ENCODE results near the gene CATSPER1. TPM values are rescaled to one million over a fixed set of nuclear protein-coding genes. Genes with fewer than 3 reads are reported as not detected.

Gene CATSPER1
- total and polyA plus RNA-seq, 2 experiments from 2014 or later, result not detected

- Histone ChIP-seq H3K27ac (ENCODE audit: low read depth) (no peak overlapping the region), H3K27me3 (ENCODE audit: insufficient read depth) (no peaks in the 10 kb centered on the region), H4K20me1 (replicated peaks; ENCODE audit: insufficient read depth) (no peaks in the 10 kb centered on the region), H3K4me3 (no peak overlapping the region), H3F3A (replicated peaks; ENCODE audit: low read depth) (no peaks in the 10 kb centered on the region), H3K9me2 (ENCODE audit: insufficient read depth) (no peaks in the 10 kb centered on the region), H3K79me2 (replicated peaks; ENCODE audit: insufficient read depth) (no peaks in the 10 kb centered on the region), H2AFZ (no peak overlapping the region), H3K4me1 (ENCODE audit: insufficient read depth) (no peaks in the 10 kb centered on the region), H3K36me3 (ENCODE audit: insufficient read depth) (no peaks in the 10 kb centered on the region), H3K4me2 (no peak overlapping the region)
- ATAC-seq, result no peak
- Mint-ChIP-seq H3K36me3 (ENCODE audit: low read depth) (peaks cover 14% of the 10 kb centered on the region), H3K27me3 (ENCODE audit: insufficient read depth, low read depth, poor library complexity) (peaks cover 17% of the 10 kb centered on the region), H3K27ac (no peak overlapping the region), H3K9me3 (no peaks in the 10 kb centered on the region; the same call in 2 of the 3 replicates), H3K4me1 (no peaks in the 10 kb centered on the region), H3K4me3 (no peak overlapping the region)
- TF ChIP-seq EZH2phosphoT487 (IDR thresholded peaks at IDR 0.05; ENCODE audit: unreplicated experiment) (no peak), ZNF462 (CRISPR knock-in tag; IDR thresholded peaks at IDR 0.05) (no peak), ZNF114 (CRISPR knock-in tag; IDR thresholded peaks at IDR 0.05) (no peak), CTCF (conservative IDR thresholded peaks at IDR 0.05; ENCODE audit: low read depth in 2 of 2) (no peak), ZNF331 (CRISPR knock-in tag; IDR thresholded peaks at IDR 0.05; ENCODE audit: low read depth) (no peak), POLR2AphosphoS5 (IDR thresholded peaks at IDR 0.05; ENCODE audit: low read depth) (no peak), NANOG (IDR thresholded peaks at IDR 0.05; ENCODE audit: borderline replicate concordance) (no peak), REST (IDR thresholded peaks at IDR 0.05; ENCODE audit: unreplicated experiment) (no peak)
- no peak for DNase-seq (ENCODE audit: low spot score)
Observed at GRCh38 chr11:65982824-65983588, 43.3 kb downstream of the CATSPER1 start.
